HG03442 (cell line): ENCODE measurements around the gene SLC27A4.

ENCODE experiments used
- ATAC-seq: cut with Tn5 transposase; IDR thresholded peaks from one replicate; pipeline ENCODE4 v1.9.1; 2021; ENCODE audit warnings: mild to moderate bottlenecking, moderate library complexity; ENCODE audit not compliant: unreplicated experiment

Gene SLC27A4

GRCh38 chr9:128390150-128390812 lies 50.0 kb downstream of the SLC27A4 start:
- no peak for ATAC-seq

GRCh38 chr9:128390813-128391711 lies 50.7 kb downstream of the SLC27A4 start:
- no peak for ATAC-seq

- no peak for ATAC-seq
Observed at GRCh38 chr9:128391956-128392301, 51.6 kb downstream of the SLC27A4 start.

GRCh38 chr9:128392302-128393144 lies 52.2 kb downstream of the SLC27A4 start:
- no peak for ATAC-seq

DNA sequence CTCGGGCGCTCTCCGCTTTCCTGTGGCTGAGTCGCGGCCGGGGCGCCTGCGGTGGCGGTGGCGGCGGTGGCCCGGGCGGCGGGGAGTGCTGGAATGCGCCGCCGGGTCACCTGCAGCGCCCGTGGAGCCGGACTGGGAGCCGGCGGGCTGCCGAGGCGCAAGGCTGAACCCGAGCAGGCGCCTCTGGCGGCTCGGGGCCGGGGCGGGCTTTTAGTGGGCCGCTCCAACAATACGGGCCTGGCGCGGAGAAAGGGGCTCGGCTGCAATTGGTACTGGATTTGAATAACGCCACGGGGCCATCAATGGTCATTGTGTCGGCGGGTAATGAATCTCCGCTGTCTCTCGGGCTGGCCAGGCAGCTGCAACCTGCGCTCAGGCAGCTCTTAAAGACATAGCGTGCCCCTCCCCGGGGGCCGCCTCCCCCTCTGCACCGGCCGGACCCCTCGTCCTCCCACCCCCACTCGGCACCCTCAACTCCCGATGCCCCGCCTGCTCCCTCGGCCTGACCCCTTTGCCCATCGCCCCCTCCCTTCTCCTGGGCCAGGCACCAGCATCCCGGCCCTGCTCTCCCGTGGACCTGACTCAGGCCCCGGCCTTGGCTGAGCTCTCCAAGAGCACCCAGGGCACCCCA lies 52.9 kb downstream of the SLC27A4 start:
- ATAC-seq, result no peak

DNA sequence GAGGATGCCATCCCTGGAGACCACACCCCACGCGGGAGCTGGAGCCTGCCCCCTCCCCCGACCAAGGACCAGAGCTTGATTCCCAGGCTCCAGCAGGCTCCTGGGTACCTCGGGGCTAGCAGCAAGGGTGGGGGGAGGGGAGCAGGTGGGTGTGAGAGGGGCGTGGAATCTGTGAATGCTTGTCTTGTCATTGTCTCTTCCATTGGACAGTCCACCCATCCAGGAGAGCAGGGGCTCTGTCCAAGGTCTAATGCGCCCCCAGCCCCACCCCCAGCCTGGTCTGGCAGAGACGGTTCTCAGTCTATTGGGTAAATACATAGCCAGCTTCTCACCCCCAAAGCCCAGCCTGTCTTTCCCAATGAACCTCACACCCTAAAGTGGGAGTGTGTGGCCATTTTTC lies 53.6 kb downstream of the SLC27A4 start:
- ATAC-seq, result no peak

- no peak for ATAC-seq
Observed at GRCh38 chr9:128394379-128395168, 54.2 kb downstream of the SLC27A4 start.

GRCh38 chr9:128396970-128397613 lies 56.8 kb downstream of the SLC27A4 start:
- ATAC-seq, result no peak

- no peak for ATAC-seq
Observed at GRCh38 chr9:128397831-128398230, 57.5 kb downstream of the SLC27A4 start.

- no peak for ATAC-seq
Observed at GRCh38 chr9:128399861-128400260, 59.5 kb downstream of the SLC27A4 start.

GRCh38 chr9:128404560-128404959 lies 64.2 kb downstream of the SLC27A4 start:
- ATAC-seq, result no peak

- ATAC-seq, result no peak
Observed at GRCh38 chr9:128405077-128405779, 64.9 kb downstream of the SLC27A4 start.

DNA sequence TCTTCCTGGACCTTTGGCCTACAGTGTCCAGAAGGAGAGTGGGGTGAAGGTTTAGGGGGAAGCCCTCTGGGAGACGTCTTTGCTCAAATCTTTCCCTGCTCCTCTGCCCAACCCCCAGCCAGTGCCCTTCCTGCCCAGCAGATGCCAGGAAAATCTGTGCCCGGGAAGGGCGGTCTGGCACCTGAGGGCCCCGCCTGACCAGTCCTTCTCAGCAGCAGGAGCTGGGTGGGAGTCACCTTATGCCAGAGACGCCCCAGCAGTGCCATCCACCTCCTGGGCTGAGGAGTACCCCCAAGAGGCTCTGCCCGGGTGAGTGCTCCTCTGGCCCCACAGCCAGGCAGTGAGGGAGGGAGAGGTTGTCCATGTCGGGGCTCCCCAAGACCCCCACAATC lies 65.4 kb downstream of the SLC27A4 start:
- no peak for ATAC-seq

DNA sequence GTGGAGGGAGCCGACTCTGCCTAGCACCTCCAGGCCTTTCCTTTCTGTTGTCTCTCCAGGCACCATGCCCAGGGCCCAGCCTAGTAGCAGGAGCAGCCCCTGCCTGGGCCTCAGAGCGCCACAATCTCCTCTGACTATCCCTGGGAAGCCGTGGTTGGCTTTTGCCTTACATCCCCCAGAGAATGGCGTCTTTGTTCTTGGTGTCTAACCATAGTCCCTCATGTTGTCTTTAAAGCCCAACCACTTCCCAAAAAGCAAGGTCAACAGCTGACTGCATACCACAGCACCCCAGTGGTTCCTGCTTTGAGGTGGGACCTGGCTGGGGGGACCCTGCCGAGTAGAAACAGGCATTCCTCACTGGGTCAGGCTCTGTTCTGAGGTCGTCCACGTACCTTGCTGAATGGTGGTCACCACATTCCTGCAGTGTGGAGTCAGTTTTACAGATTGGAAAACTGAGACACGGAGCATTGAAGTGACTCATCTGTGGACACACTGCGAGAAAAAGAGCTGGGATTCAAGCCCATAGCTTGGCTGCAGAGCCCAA lies 66.6 kb downstream of the SLC27A4 start:
- no peak for ATAC-seq

DNA sequence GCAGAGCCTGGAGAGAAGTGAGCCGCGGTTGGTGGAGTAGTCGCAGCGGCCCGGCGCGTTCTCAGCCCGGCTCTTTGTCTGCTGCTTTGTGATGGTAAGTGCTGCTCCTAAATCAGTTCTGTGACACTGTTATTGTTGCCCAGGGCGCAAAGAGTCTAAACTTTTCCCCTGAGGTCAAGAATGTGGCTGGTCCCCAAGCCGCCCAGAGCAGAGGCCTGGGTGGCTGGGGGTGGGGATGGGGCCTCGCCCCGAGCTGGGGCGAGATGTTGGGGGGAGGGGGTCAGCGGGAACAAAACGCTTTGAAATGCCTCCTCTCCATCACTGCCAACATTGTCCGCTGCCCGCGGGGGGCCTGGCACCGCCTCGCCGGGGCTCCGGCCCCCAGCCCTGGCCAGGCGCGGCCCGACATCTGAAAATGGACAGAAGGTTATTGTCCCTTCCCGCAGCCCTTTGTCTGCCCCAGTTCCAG lies 68.7 kb downstream of the SLC27A4 start:
- no peak for ATAC-seq

GRCh38 chr9:128409450-128409849 lies 69.1 kb downstream of the SLC27A4 start:
- no peak for ATAC-seq

- ATAC-seq, result no peak
Observed at GRCh38 chr9:128409978-128410377, 69.7 kb downstream of the SLC27A4 start.
